ENCODE data around the gene GABRB1. TPM values are rescaled to one million over a fixed set of nuclear protein-coding genes. Genes with fewer than 3 reads are reported as not detected.
A peak's percentile ranks its signal among the peaks of the same experiment; 100 is the strongest.

The GABRB1 gene
- total RNA-seq, 4 donors from 2014 or later, result not detected

DNA sequence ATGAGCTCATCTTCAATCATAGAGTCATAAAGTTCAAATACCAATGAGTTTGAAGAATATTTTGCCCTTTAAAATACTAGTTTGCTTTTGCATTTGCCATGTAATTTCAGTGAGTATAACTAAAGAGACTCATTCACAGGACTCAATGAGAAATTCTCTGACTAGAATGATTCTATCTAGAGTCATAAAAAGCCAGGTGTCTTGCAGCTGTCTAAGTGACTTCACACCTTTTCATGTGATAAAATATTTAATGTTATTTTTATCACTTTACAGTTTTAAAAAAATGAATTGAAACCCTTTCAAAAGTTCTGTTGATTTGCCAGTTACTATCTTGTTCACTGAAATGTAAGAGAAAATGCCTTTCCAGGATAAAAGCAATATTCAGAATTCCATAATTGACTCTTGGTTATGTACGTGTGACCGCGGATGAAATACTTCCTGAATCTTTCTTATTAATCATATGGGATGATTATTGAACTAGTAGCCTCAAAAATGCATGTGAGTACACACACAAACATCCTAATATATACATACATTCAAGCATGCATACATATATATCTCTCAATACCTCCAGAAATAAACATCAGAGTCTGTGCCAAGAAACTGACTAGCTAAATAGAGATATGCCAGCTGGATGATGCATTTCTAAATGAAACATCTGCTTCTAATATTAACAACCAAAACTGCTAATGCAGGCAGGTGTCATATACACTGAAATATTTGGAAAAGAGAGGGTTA, 87.0 kb downstream of the GABRB1 start:
- TF ChIP-seq, protein P1, sequence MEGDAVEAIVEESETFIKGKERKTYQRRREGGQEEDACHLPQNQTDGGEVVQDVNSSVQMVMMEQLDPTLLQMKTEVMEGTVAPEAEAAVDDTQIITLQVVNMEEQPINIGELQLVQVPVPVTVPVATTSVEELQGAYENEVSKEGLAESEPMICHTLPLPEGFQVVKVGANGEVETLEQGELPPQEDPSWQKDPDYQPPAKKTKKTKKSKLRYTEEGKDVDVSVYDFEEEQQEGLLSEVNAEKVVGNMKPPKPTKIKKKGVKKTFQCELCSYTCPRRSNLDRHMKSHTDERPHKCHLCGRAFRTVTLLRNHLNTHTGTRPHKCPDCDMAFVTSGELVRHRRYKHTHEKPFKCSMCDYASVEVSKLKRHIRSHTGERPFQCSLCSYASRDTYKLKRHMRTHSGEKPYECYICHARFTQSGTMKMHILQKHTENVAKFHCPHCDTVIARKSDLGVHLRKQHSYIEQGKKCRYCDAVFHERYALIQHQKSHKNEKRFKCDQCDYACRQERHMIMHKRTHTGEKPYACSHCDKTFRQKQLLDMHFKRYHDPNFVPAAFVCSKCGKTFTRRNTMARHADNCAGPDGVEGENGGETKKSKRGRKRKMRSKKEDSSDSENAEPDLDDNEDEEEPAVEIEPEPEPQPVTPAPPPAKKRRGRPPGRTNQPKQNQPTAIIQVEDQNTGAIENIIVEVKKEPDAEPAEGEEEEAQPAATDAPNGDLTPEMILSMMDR (IDR thresholded peaks at IDR 0.05), result no peak
- no peak for TF ChIP-seq POLR2A (IDR thresholded peaks at IDR 0.05)
- H3K4me3 ChIP-seq (ENCODE audit: low read depth, poor library complexity, severe bottlenecking), result no peak overlapping the region
- intact Hi-C loops (cut with DNase I; ENCODE audit: low total_unique reads), result no loop called here
- no peak for DNase-seq (ENCODE audit: low spot score in 2 of 2)
- WGBS, 2 donors, result 48 to 57% methylated on average over 3 of the region's 3 CpGs

DNA sequence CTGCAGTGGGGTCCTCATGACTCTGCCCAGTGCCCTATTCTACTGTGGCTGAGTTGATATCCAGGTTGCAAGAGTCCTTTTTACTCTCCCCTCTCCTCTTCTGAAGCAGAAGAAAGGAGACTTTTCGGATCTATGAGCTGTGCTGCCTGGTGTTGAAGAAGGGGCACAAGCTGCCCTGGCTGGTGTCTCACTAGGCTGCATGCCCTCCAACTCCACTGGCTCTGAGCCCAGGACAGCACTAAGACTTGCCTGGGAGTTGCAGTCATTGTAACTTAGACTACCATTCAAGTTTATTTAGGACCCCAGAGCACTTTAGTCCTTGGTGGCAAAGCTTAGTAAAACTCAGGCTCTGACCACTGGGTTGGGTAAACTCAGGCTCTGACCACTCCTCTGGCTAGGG, 89.4 kb downstream of the GABRB1 start:
- TF ChIP-seq POLR2A (IDR thresholded peaks at IDR 0.05), result no peak
- TF ChIP-seq, protein P1 (IDR thresholded peaks at IDR 0.05), result no peak
- WGBS, 2 donors, result 70 to 86% methylated on average over 1 of the region's 1 CpG
- intact Hi-C loops (cut with DNase I; ENCODE audit: low total_unique reads), result no loop called here
- no peak for DNase-seq (ENCODE audit: low spot score in 2 of 2)
- no peak overlapping the region for H3K4me3 ChIP-seq (ENCODE audit: low read depth, poor library complexity, severe bottlenecking)

DNA sequence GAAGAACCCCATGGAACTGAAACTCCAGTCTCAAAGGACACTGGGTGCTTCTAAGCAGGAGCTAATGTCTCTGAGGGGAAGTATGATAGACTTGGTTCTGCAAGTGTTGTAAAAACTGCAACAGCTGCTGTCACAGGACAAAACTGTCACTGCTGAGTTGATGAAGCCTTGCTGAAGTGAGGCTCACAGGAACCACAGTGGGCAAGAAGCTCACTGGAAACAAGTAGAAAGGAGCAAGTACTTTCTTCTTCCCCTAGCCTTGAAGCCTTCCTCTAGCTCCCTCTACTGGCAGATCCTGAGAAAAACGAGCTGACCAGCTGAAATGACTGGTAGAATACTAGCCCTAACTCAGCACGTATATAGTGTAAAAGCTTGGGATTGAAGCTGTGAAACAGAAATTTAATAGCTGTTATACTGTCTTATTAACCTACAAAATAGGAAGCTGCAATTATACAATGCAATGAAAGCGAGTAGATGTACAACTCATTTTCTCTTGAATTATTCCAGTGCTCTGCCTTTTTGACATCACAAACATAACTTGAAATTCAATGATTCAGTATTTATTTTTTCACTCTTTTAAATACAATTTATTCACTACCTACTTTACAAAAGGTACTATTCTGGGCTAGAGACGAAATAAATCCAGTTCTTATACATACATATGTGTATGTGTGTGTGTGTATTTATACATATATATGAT, 91.4 kb downstream of the GABRB1 start:
- intact Hi-C loops (cut with DNase I; ENCODE audit: low total_unique reads), result no loop called here
- TF ChIP-seq, protein P1 (IDR thresholded peaks at IDR 0.05), result no peak
- no peak for TF ChIP-seq POLR2A (IDR thresholded peaks at IDR 0.05)
- DNase-seq (ENCODE audit: low spot score in 2 of 2), result peak in 1 of 2 donors; percentile 47

DNA sequence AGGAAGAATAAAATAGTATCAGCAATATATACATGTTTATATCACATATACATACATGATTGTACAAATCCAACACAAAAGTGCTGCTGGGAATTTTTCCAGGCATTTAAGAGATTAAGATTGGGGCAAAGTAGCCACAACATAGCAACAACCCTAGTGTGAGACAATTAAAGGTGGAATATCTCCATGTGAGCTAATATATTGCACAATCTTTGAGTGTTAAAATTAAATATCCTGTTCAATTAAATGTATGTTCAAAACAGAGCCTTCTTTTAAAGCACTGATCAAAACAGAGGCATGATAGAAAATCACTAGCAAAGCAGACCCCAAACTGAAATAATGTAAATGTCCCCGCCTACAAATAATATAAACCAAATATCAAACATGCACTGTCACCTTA, 97.6 kb downstream of the GABRB1 start:
- no peak overlapping the region for H3K4me3 ChIP-seq (ENCODE audit: low read depth, poor library complexity, severe bottlenecking)
- no peak for DNase-seq (ENCODE audit: low spot score in 2 of 2)
- intact Hi-C loops (cut with DNase I; ENCODE audit: low total_unique reads), result no loop called here
- TF ChIP-seq, protein P1 (IDR thresholded peaks at IDR 0.05), result no peak
- TF ChIP-seq POLR2A (IDR thresholded peaks at IDR 0.05), result no peak
- WGBS, 2 donors, result 94 to 97% methylated on average over 1 of the region's 1 CpG

More for the DNA sequence above, 91.4 kb downstream of the GABRB1 start:
- H3K4me3 ChIP-seq (ENCODE audit: low read depth, poor library complexity, severe bottlenecking), result no peak overlapping the region
- WGBS, 2 donors, result 4 to 7% methylated on average over 4 of the region's 4 CpGs

DNA sequence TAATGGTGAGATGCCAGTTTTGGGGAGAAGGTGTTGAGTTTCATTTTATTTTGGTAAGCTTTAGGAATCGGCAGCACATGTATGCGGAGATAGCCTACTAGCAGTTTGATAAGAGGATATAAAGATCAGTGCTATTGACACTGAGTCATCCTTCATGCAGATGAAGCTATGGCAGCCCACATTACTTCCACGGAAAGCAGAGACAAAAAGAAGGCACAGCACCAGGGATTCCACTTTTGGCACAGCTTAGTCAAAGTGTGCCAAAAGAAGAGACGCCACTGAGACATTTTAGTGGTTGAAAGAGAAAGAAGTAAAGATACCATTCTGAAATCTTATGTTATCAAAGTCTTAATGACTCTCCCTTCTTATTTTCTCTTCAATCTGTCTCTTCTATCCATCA, 103.8 kb downstream of the GABRB1 start:
- intact Hi-C loops (cut with DNase I; ENCODE audit: low total_unique reads), result no loop called here
- no peak for DNase-seq (ENCODE audit: low spot score in 2 of 2)
- WGBS, 2 donors, result 76 to 77% methylated on average over 4 of the region's 4 CpGs
- H3K4me3 ChIP-seq (ENCODE audit: low read depth, poor library complexity, severe bottlenecking), result no peak overlapping the region
- TF ChIP-seq POLR2A (IDR thresholded peaks at IDR 0.05), result no peak
- TF ChIP-seq, protein P1 (IDR thresholded peaks at IDR 0.05), result no peak
